Tibial nerve (tissue), 4 donors: Measurements from ENCODE around the gene FARP1. TPM values are rescaled to one million over a fixed set of nuclear protein-coding genes. Genes with fewer than 3 reads are reported as not detected.

ENCODE experiments used
- DNase-seq, 2 donors: peaks; one replicate each; pipeline ENCODE4 v3.0.0-alpha.2; 2019; ENCODE audit warnings: low spot score in 2 of 2
- H3K27ac ChIP-seq, 4 donors: fragments of 200-600 bp; sonication (generic) in 3 of 4; one replicate each; pipeline ENCODE4 v1.5.1; 2017 to 2019; ENCODE audit warnings: mild to moderate bottlenecking in 1 of 4
- H3K27me3 ChIP-seq, 2 donors: fragments of 200-600 bp; sonication (generic) in 1 of 2; one replicate each; pipeline versions ENCODE4 v1.5.1 to v1.6.0; 2017 to 2019
- H3K36me3 ChIP-seq, 3 donors: fragments of 200-600 bp; sonication (generic); one replicate each; pipeline ENCODE4 v1.5.1; 2018 to 2019
- H3K4me1 ChIP-seq, 4 donors: fragments of 200-600 bp; sonication (generic) in 3 of 4; one replicate each; pipeline ENCODE4 v1.5.1; 2017 to 2019
- H3K4me3 ChIP-seq, 4 donors: fragments of 200-600 bp; sonication (generic) in 3 of 4; one replicate each; pipeline ENCODE4 v1.5.1; 2017 to 2019; ENCODE audit warnings: mild to moderate bottlenecking in 1 of 4, moderate library complexity in 1 of 4
- H3K9me3 ChIP-seq, 4 donors: fragments of 200-600 bp; sonication (generic) in 3 of 4; one replicate each; pipeline ENCODE4 v1.5.1; 2017 to 2019
- EP300 ChIP-seq, 2 donors: sonication (generic); formaldehyde crosslinking; IDR thresholded peaks; one replicate each; pipeline ENCODE4 v1.6.1; 2017; ENCODE audit warnings: antibody characterized with exemption in 2 of 2, mild to moderate bottlenecking in 1 of 2
- POLR2A ChIP-seq, 2 donors: fragments of 450-650 bp; IDR thresholded peaks; one replicate each; pipeline ENCODE4 v1.6.1; 2017; ENCODE audit warnings: antibody characterized with exemption in 2 of 2, mild to moderate bottlenecking in 2 of 2, moderate library complexity in 2 of 2
- WGBS, 2 donors: methylation state at CpG; one replicate each; pipeline ENCODE4 v1.1.5; 2018; 5-methylcytosine and 5-hydroxymethylcytosine counted together
- total RNA-seq, 4 donors: library from RNA; depleted of rRNA; stranded (reverse); fragments of >200 nt; gene quantifications; one replicate each; pipeline ENCODE4 v1.1.0, GENCODE V29; 2016
- TF ChIP-seq, protein P1 (sequence below), 5 experiments: fragments of 200-600 bp in 3 of 5; fragments of 450-650 bp in 2 of 5; sonication (generic) in 3 of 5; IDR thresholded peaks; one replicate each; pipeline ENCODE4 v1.5.1; 2016 to 2019; ENCODE audit warnings: antibody characterized with exemption in 5 of 5, mild to moderate bottlenecking in 3 of 5, moderate library complexity in 2 of 5

FARP1 gene
- total RNA-seq, 4 donors from 2014 or later: 21.4 to 28.5 (median 24.9) TPM

DNA sequence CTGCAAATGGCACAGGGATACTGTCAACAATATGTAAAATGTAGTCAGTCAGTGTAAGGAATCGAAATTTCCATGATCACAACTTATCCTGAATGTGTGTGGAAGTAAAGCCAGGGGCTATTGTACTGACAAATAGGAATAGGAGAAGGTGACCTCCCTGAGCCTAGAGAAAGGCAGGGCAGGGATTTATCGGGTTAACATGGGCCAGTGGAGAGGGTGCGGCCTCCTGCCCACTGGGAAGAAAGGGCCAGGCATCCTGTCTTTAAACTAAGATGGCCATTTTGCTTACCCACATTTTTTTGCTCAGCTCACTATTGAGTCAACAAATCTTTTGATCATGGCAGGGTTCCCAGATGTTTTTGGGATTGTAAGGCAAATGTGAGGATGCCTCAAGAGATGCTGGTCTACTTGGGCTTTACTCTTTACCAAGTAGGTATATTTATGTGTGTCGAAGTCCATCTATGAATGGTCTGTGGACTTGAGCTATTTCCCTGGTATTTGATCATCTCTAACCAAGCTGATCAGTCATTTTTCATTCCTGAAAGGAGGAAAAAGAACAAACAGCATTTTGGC, 150.8 kb downstream of the FARP1 start:
- Histone ChIP-seq H3K36me3 (no peaks in the 10 kb centered on the region), H3K4me3 (no peak overlapping the region), H3K9me3 (no peaks in the 10 kb centered on the region), H3K4me1 (peaks cover 0 to 30% (median 0%) of the 10 kb centered on the region in 4 donors), H3K27me3 (no peaks in the 10 kb centered on the region), H3K27ac (no peak overlapping the region)
- DNase-seq: no peak
- 83 to 91% methylated on average over 4 of the region's 4 CpGs for WGBS, 2 donors
- TF ChIP-seq POLR2A (IDR thresholded peaks at IDR 0.05): no peak
- no peak for TF ChIP-seq EP300 (IDR thresholded peaks at IDR 0.05)
- TF ChIP-seq, protein P1, sequence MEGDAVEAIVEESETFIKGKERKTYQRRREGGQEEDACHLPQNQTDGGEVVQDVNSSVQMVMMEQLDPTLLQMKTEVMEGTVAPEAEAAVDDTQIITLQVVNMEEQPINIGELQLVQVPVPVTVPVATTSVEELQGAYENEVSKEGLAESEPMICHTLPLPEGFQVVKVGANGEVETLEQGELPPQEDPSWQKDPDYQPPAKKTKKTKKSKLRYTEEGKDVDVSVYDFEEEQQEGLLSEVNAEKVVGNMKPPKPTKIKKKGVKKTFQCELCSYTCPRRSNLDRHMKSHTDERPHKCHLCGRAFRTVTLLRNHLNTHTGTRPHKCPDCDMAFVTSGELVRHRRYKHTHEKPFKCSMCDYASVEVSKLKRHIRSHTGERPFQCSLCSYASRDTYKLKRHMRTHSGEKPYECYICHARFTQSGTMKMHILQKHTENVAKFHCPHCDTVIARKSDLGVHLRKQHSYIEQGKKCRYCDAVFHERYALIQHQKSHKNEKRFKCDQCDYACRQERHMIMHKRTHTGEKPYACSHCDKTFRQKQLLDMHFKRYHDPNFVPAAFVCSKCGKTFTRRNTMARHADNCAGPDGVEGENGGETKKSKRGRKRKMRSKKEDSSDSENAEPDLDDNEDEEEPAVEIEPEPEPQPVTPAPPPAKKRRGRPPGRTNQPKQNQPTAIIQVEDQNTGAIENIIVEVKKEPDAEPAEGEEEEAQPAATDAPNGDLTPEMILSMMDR (IDR thresholded peaks at IDR 0.05): no peak

DNA sequence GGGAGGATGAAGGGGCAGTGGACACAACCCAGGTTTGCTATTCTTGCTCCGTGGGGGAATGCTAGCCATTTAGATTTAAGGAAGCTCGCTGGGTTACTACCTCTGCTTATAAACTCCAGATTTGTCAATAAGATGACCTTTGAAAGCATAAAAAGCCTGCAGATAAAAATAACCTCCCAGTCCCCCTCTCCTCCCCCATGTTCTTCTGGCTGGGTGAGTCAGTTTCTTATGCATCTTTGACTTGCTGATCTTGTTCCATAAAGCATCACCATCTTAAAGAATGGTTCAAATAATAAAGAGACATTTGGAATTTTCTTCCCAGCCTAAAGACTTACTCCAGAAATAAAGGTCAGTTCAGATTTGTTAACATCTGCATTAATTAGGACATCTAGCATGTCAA, 152.5 kb downstream of the FARP1 start:
- Histone ChIP-seq H3K36me3 (no peaks in the 10 kb centered on the region), H3K9me3 (no peaks in the 10 kb centered on the region), H3K4me3 (no peak overlapping the region), H3K4me1 (peaks cover 0 to 47% (median 4%) of the 10 kb centered on the region in 4 donors), H3K27ac (no peak overlapping the region), H3K27me3 (no peaks in the 10 kb centered on the region)
- TF ChIP-seq, protein P1 (IDR thresholded peaks at IDR 0.05): no peak
- TF ChIP-seq POLR2A (IDR thresholded peaks at IDR 0.05) (no peak), EP300 (IDR thresholded peaks at IDR 0.05) (no peak)
- 66 to 67% methylated on average over 2 of the region's 2 CpGs for WGBS, 2 donors
- no peak for DNase-seq

DNA sequence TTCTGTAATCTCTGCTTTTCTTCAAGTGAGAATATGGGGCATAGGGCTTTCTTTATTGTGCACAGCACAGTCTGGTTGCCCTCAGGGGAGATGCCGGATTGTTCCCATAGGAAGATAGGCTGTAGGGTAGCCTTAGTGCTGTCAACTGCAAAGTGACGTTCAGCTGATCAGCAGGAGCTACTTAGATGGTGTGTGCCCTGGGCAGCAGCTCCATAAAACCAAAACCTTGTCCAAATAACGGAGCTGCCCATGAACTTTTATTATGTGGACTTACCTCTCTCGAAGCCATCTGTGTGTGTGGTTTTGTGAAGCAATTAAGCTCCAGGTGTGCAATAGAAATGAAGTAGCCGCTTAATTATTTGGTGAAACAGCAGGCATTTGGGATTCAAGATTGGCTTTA, 154.2 kb downstream of the FARP1 start:
- no peak overlapping the region for H3K4me3 ChIP-seq
- peaks cover 0 to 51% (median 13%) of the 10 kb centered on the region in 4 donors for H3K4me1 ChIP-seq
- TF ChIP-seq, protein P1 (IDR thresholded peaks at IDR 0.05): no peak
- TF ChIP-seq POLR2A (IDR thresholded peaks at IDR 0.05): no peak
- H3K9me3 ChIP-seq: no peaks in the 10 kb centered on the region
- no peak overlapping the region for H3K27ac ChIP-seq
- no peaks in the 10 kb centered on the region for H3K27me3 ChIP-seq
- no peak for DNase-seq
- 84 to 90% methylated on average over 5 of the region's 5 CpGs for WGBS, 2 donors
- no peaks in the 10 kb centered on the region for H3K36me3 ChIP-seq

DNA sequence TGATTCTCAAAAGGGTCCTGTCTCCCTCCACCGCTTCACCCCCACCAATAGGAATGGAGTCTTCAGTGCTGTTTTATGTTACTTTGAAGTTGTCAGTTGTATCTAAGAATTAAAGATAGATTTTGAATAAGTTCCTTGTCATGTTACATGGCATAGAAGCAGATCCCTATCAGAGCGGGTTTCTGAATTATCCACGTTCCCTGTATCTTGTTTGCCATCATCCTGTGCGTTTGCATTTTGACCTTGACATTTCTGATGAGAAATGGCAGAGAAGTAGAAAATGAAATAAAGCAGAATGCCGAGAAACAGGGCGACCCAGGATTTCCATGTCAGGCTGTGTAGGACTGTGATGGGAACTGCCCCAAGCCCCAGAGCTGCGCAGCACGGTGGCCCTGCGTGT, 154.9 kb downstream of the FARP1 start:
- Histone ChIP-seq H3K4me3 (no peak overlapping the region), H3K4me1 (peaks cover 0 to 48% (median 13%) of the 10 kb centered on the region in 4 donors), H3K36me3 (no peaks in the 10 kb centered on the region), H3K27me3 (no peaks in the 10 kb centered on the region), H3K9me3 (no peaks in the 10 kb centered on the region), H3K27ac (no peak overlapping the region)
- WGBS, 2 donors: 92 to 97% methylated on average over 9 of the region's 9 CpGs
- no peak for TF ChIP-seq EP300 (IDR thresholded peaks at IDR 0.05)
- TF ChIP-seq, protein P1 (IDR thresholded peaks at IDR 0.05): no peak
- TF ChIP-seq POLR2A (IDR thresholded peaks at IDR 0.05): no peak
- DNase-seq: no peak

DNA sequence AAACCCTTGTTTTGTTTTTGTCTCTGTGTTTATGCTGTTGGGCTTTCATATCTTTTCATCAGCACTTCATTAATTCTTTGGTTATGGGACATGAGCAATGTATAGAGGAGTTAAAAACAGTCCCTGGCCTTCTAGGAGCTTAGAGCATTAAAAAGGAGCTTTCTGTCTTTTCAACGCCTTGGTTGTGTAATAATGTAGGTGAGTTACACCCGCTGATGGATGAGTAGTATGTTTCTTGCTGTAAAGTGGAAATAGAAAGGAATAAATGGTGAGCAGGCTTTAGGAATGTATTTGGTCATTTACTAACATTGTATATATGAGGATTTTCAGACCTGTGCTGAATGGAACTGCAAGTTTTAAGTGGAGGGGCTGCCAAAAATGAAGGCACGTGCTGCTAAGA, 155.7 kb downstream of the FARP1 start:
- WGBS, 2 donors: 51 to 60% methylated on average over 3 of the region's 3 CpGs
- H3K36me3 ChIP-seq: no peaks in the 10 kb centered on the region
- TF ChIP-seq POLR2A (IDR thresholded peaks at IDR 0.05) (no peak), EP300 (IDR thresholded peaks at IDR 0.05) (no peak)
- TF ChIP-seq, protein P1 (IDR thresholded peaks at IDR 0.05): no peak
- no peak overlapping the region for H3K4me3 ChIP-seq
- no peak overlapping the region for H3K27ac ChIP-seq
- no peaks in the 10 kb centered on the region for H3K9me3 ChIP-seq
- no peaks in the 10 kb centered on the region for H3K27me3 ChIP-seq
- H3K4me1 ChIP-seq: peaks cover 0 to 41% (median 13%) of the 10 kb centered on the region in 4 donors
- DNase-seq: no peak
